ENCODE data around the gene KRT26.

The KRT26 gene

GRCh38 chr17:40735016-40735415, 37.0 kb downstream of the KRT26 start:
- no peak overlapping the region for H2AFZ ChIP-seq (ENCODE audit: low read depth, low read length)

GRCh38 chr17:40734018-40734417, 38.0 kb downstream of the KRT26 start:
- Histone ChIP-seq H3K27ac (ENCODE audit: low read length, poor library complexity, severe bottlenecking) (no peak overlapping the region), H3K27me3 (ENCODE audit: control insufficient read depth in 1 of 2, insufficient read depth in 1 of 2, low read length in 2 of 2) (peaks cover 0 to 2% of the 10 kb centered on the region in 2 experiments), H3K9me3 (ENCODE audit: control insufficient read depth, low read length) (peaks cover 4% of the 10 kb centered on the region), H2AFZ (ENCODE audit: low read depth, low read length) (no peak overlapping the region), H2AK5ac (ENCODE audit: low read length, severe bottlenecking) (no peak overlapping the region), H3K4me1 (ENCODE audit: control insufficient read depth, insufficient read depth, low read depth, low read length) (no peaks in the 10 kb centered on the region), H3K9ac (ENCODE audit: low read length) (no peak overlapping the region), H4K91ac (ENCODE audit: low read length) (no peak overlapping the region), H3K4ac (ENCODE audit: low read depth in 1 of 2, low read length in 2 of 2) (no peak overlapping the region), H3K14ac (ENCODE audit: low read length in 2 of 2) (no peak overlapping the region), H2BK120ac (ENCODE audit: low read depth, low read length) (no peak overlapping the region), H2BK15ac (ENCODE audit: low read depth, poor library complexity, severe bottlenecking) (no peak overlapping the region), H2BK5ac (ENCODE audit: low read depth, low read length, poor library complexity, severe bottlenecking) (no peak overlapping the region), H3K79me1 (replicated peaks; ENCODE audit: low read length, poor library complexity, severe bottlenecking) (no peaks in the 10 kb centered on the region), H4K8ac (ENCODE audit: low read length) (no peak overlapping the region), H3K4me3 (ENCODE audit: insufficient read depth in 1 of 2, low read depth in 1 of 2, low read length in 2 of 2) (no peak overlapping the region), H3K23ac (ENCODE audit: low read length in 2 of 2) (no peak overlapping the region), H3K36me3 (ENCODE audit: control insufficient read depth in 1 of 2, insufficient read depth in 2 of 2, low read depth in 1 of 2, low read length in 2 of 2) (no peaks in the 10 kb centered on the region), H3K18ac (ENCODE audit: low read depth in 1 of 2, low read length in 2 of 2) (no peak overlapping the region), H2BK12ac (ENCODE audit: low read length in 2 of 2) (no peak overlapping the region), H3K4me2 (ENCODE audit: low read length, poor library complexity, severe bottlenecking) (no peak overlapping the region)
- no peak for DNase-seq
- WGBS: 82% methylated on average over 6 of the region's 6 CpGs

More at GRCh38 chr17:40735016-40735415, 37.0 kb downstream of the KRT26 start:
- Histone ChIP-seq H3K79me1 (replicated peaks; ENCODE audit: low read length, poor library complexity, severe bottlenecking) (no peaks in the 10 kb centered on the region), H2BK15ac (ENCODE audit: low read depth, poor library complexity, severe bottlenecking) (no peak overlapping the region), H3K4me1 (ENCODE audit: control insufficient read depth, insufficient read depth, low read depth, low read length) (no peaks in the 10 kb centered on the region), H2BK120ac (ENCODE audit: low read depth, low read length) (no peak overlapping the region), H3K9ac (ENCODE audit: low read length) (no peak overlapping the region), H3K4me2 (ENCODE audit: low read length, poor library complexity, severe bottlenecking) (no peak overlapping the region), H3K27me3 (ENCODE audit: control insufficient read depth in 1 of 2, insufficient read depth in 1 of 2, low read length in 2 of 2) (peaks cover 0 to 2% of the 10 kb centered on the region in 2 experiments), H2AK5ac (ENCODE audit: low read length, severe bottlenecking) (no peak overlapping the region), H3K27ac (ENCODE audit: low read length, poor library complexity, severe bottlenecking) (no peak overlapping the region), H3K36me3 (ENCODE audit: control insufficient read depth in 1 of 2, insufficient read depth in 2 of 2, low read depth in 1 of 2, low read length in 2 of 2) (no peaks in the 10 kb centered on the region), H3K4ac (ENCODE audit: low read depth in 1 of 2, low read length in 2 of 2) (no peak overlapping the region), H3K4me3 (ENCODE audit: insufficient read depth in 1 of 2, low read depth in 1 of 2, low read length in 2 of 2) (no peak overlapping the region), H2BK12ac (ENCODE audit: low read length in 2 of 2) (no peak overlapping the region), H4K91ac (ENCODE audit: low read length) (no peak overlapping the region), H3K9me3 (ENCODE audit: control insufficient read depth, low read length) (peaks cover 4% of the 10 kb centered on the region), H3K14ac (ENCODE audit: low read length in 2 of 2) (no peak overlapping the region), H4K8ac (ENCODE audit: low read length) (no peak overlapping the region), H3K23ac (ENCODE audit: low read length in 2 of 2) (no peak overlapping the region), H2BK5ac (ENCODE audit: low read depth, low read length, poor library complexity, severe bottlenecking) (no peak overlapping the region), H3K18ac (ENCODE audit: low read depth in 1 of 2, low read length in 2 of 2) (no peak overlapping the region)
- 43% methylated on average over 1 of the region's 1 CpG for WGBS
- no peak for DNase-seq

DNA sequence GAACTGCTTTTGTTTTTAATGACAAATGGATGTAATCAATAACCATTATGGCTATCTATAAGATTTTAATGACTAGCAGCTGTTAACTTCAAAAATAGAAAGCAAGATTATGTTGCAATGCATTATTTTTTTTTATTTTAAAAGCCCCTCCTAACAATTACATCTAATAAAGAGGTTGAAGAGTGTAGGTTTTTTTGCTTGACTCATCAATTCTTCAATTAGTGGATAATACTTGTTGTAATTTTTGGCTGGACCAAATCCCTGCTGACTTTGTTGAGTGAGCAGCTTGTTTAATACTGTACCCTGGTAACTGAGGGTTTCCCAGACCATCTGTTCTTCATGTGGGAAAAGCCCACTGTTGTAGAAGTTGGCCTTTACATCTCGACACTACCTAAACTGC, 41.0 kb downstream of the KRT26 start:
- Histone ChIP-seq H2AK5ac (ENCODE audit: low read length, severe bottlenecking) (no peak overlapping the region), H4K91ac (ENCODE audit: low read length) (no peak overlapping the region), H3K79me1 (replicated peaks; ENCODE audit: low read length, poor library complexity, severe bottlenecking) (no peaks in the 10 kb centered on the region), H3K18ac (ENCODE audit: low read depth in 1 of 2, low read length in 2 of 2) (no peak overlapping the region), H2BK12ac (ENCODE audit: low read length in 2 of 2) (no peak overlapping the region), H3K4me3 (ENCODE audit: insufficient read depth in 1 of 2, low read depth in 1 of 2, low read length in 2 of 2) (no peak overlapping the region), H2BK5ac (ENCODE audit: low read depth, low read length, poor library complexity, severe bottlenecking) (no peak overlapping the region), H3K27ac (ENCODE audit: low read length, poor library complexity, severe bottlenecking) (no peak overlapping the region), H2BK120ac (ENCODE audit: low read depth, low read length) (no peak overlapping the region), H3K9ac (ENCODE audit: low read length) (no peak overlapping the region), H3K4me2 (ENCODE audit: low read length, poor library complexity, severe bottlenecking) (no peak overlapping the region), H3K9me3 (ENCODE audit: control insufficient read depth, low read length) (peaks cover 4% of the 10 kb centered on the region), H2BK15ac (ENCODE audit: low read depth, poor library complexity, severe bottlenecking) (no peak overlapping the region), H3K4ac (ENCODE audit: low read depth in 1 of 2, low read length in 2 of 2) (no peak overlapping the region), H4K8ac (ENCODE audit: low read length) (no peak overlapping the region), H2AFZ (ENCODE audit: low read depth, low read length) (no peak overlapping the region), H3K36me3 (ENCODE audit: control insufficient read depth in 1 of 2, insufficient read depth in 2 of 2, low read depth in 1 of 2, low read length in 2 of 2) (no peaks in the 10 kb centered on the region), H3K23ac (ENCODE audit: low read length in 2 of 2) (no peak overlapping the region), H3K14ac (ENCODE audit: low read length in 2 of 2) (no peak overlapping the region), H3K4me1 (ENCODE audit: control insufficient read depth, insufficient read depth, low read depth, low read length) (no peaks in the 10 kb centered on the region), H3K27me3 (ENCODE audit: control insufficient read depth in 1 of 2, insufficient read depth in 1 of 2, low read length in 2 of 2) (peaks cover 0 to 2% of the 10 kb centered on the region in 2 experiments)
- WGBS: 70% methylated on average over 1 of the region's 1 CpG
- no peak for DNase-seq

DNA sequence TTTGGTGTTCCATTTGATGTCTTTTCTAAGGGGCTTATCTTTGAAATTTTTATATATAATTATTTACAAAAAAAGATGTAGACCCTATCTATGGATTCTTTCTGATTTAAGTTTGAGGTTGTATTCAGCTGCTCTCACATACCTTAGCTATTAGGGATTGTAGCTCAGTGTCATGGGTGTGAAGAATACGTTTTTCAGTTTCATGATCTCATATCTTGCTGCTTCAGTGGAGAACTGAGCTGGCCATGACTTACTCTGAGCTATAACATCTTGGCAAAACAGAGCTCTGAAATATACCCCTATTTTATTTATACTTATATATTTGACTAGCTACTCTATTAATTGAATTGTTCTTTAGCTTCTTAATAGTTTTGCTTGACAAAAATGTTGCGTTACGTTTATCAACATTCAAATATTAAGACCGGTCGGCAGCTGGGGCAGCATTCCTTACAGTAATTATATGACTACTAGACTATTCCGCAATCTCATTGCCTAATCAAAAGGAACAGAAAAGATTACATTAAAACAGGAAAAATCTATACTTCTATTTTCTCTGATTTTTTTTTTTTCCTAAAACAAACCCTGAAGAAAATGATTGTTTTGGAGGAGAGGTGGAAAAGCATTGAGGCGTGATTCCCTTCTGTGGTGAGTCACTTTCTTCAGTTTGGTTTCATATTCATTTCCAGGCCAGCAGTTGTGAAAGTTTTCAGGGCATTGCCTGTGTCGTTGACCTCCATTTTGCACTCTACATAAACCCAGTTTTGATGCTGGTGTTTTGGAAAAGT, 44.4 kb downstream of the KRT26 start:
- Histone ChIP-seq H3K4ac (ENCODE audit: low read depth in 1 of 2, low read length in 2 of 2) (no peak overlapping the region), H2AFZ (ENCODE audit: low read depth, low read length) (no peak overlapping the region), H2BK15ac (ENCODE audit: low read depth, poor library complexity, severe bottlenecking) (no peak overlapping the region), H3K4me3 (ENCODE audit: insufficient read depth in 1 of 2, low read depth in 1 of 2, low read length in 2 of 2) (peak overlapping the region in 1 of 2 experiments; percentile 25), H3K36me3 (ENCODE audit: control insufficient read depth in 1 of 2, insufficient read depth in 2 of 2, low read depth in 1 of 2, low read length in 2 of 2) (no peaks in the 10 kb centered on the region), H2BK120ac (ENCODE audit: low read depth, low read length) (no peak overlapping the region), H2AK5ac (ENCODE audit: low read length, severe bottlenecking) (no peak overlapping the region), H3K79me1 (replicated peaks; ENCODE audit: low read length, poor library complexity, severe bottlenecking) (no peaks in the 10 kb centered on the region), H3K14ac (ENCODE audit: low read length in 2 of 2) (no peak overlapping the region), H3K4me1 (ENCODE audit: control insufficient read depth, insufficient read depth, low read depth, low read length) (no peaks in the 10 kb centered on the region), H3K9me3 (ENCODE audit: control insufficient read depth, low read length) (no peaks in the 10 kb centered on the region), H3K9ac (ENCODE audit: low read length) (peak overlapping the region; percentile 89), H3K4me2 (ENCODE audit: low read length, poor library complexity, severe bottlenecking) (no peak overlapping the region), H2BK12ac (ENCODE audit: low read length in 2 of 2) (no peak overlapping the region), H3K18ac (ENCODE audit: low read depth in 1 of 2, low read length in 2 of 2) (no peak overlapping the region), H3K27me3 (ENCODE audit: control insufficient read depth in 1 of 2, insufficient read depth in 1 of 2, low read length in 2 of 2) (no peaks in the 10 kb centered on the region), H3K23ac (ENCODE audit: low read length in 2 of 2) (no peak overlapping the region), H2BK5ac (ENCODE audit: low read depth, low read length, poor library complexity, severe bottlenecking) (no peak overlapping the region), H3K27ac (ENCODE audit: low read length, poor library complexity, severe bottlenecking) (peak overlapping the region; percentile 95), H4K91ac (ENCODE audit: low read length) (no peak overlapping the region), H4K8ac (ENCODE audit: low read length) (no peak overlapping the region)
- 89% methylated on average over 7 of the region's 8 CpGs for WGBS
- peak; percentile 7 for DNase-seq
